GM23248 (cell line): ENCODE results near the gene TBC1D22A.

ENCODE experiments used
- EZH2 ChIP-seq: fragments of 200-600 bp; sonication (generic); IDR thresholded peaks from 2 replicates; pipeline ENCODE4 v1.6.1; 2018; ENCODE audit warnings: antibody characterized with exemption, mild to moderate bottlenecking; ENCODE audit not compliant: insufficient read depth, poor library complexity, severe bottlenecking
- EZH2phosphoT487 ChIP-seq: fragments of 200-600 bp; sonication (generic); IDR thresholded peaks from 2 replicates; pipeline ENCODE4 v1.6.1; 2018; ENCODE audit warnings: antibody characterized with exemption, moderate library complexity, mild to moderate bottlenecking, low read depth; ENCODE audit not compliant: insufficient read depth

- TF ChIP-seq EZH2 (no peak), EZH2phosphoT487 (no peak)
Measured at GRCh38 chr22:46895753-46896152, 133.3 kb downstream of the TBC1D22A start.
